Right atrium auricular region (tissue), 2 donors: ENCODE data around the gene ICAM5. TPM values are rescaled to one million over a fixed set of nuclear protein-coding genes. Genes with fewer than 3 reads are reported as not detected.

Source experiments
- DNase-seq: peaks from one replicate; pipeline ENCODE4 v3.0.0-alpha.2; 2019; ENCODE audit warnings: low spot score
- H3K27ac ChIP-seq, 2 donors: fragments of 200-600 bp; sonication (generic); 1 replicate in 1 of 2; 2 replicates in 1 of 2; pipeline ENCODE4 v1.5.1; 2016 to 2019
- H3K27me3 ChIP-seq, 2 donors: fragments of 200-600 bp; sonication (generic); one replicate each; pipeline versions ENCODE4 v1.5.1 to v1.6.0; 2017 to 2019
- H3K36me3 ChIP-seq: fragments of 200-600 bp; sonication (generic); one replicate; pipeline ENCODE4 v1.5.1; 2016
- H3K4me1 ChIP-seq, 2 donors: fragments of 200-600 bp; sonication (generic); one replicate each; pipeline versions ENCODE4 v1.5.1 to v1.6.0; 2017 to 2019
- H3K4me3 ChIP-seq, 2 donors: fragments of 200-600 bp; sonication (generic); 1 replicate in 1 of 2; 2 replicates in 1 of 2; pipeline ENCODE4 v1.5.1; 2017 to 2019; ENCODE audit warnings: mild to moderate bottlenecking in 1 of 2, moderate library complexity in 1 of 2
- H3K9me3 ChIP-seq, 2 donors: fragments of 200-600 bp; sonication (generic); one replicate each; pipeline ENCODE4 v1.5.1; 2019
- total RNA-seq, 2 donors: library from RNA; depleted of rRNA; stranded (reverse); fragments of >200 nt; gene quantifications; one replicate each; pipeline ENCODE4 v1.1.0, GENCODE V29; 2016
- TF ChIP-seq, protein P1 (sequence below), 2 donors: fragments of 200-600 bp; sonication (generic); IDR thresholded peaks; one replicate each; pipeline ENCODE4 v1.5.1; 2019; ENCODE audit warnings: antibody characterized with exemption in 2 of 2

Gene ICAM5
- total RNA-seq, 2 donors from 2014 or later, result 0.22 to 1.7 TPM

- DNase-seq, result no peak
- no peak within 1 kb of the TSS for H3K27ac ChIP-seq
- TF ChIP-seq, protein P1, sequence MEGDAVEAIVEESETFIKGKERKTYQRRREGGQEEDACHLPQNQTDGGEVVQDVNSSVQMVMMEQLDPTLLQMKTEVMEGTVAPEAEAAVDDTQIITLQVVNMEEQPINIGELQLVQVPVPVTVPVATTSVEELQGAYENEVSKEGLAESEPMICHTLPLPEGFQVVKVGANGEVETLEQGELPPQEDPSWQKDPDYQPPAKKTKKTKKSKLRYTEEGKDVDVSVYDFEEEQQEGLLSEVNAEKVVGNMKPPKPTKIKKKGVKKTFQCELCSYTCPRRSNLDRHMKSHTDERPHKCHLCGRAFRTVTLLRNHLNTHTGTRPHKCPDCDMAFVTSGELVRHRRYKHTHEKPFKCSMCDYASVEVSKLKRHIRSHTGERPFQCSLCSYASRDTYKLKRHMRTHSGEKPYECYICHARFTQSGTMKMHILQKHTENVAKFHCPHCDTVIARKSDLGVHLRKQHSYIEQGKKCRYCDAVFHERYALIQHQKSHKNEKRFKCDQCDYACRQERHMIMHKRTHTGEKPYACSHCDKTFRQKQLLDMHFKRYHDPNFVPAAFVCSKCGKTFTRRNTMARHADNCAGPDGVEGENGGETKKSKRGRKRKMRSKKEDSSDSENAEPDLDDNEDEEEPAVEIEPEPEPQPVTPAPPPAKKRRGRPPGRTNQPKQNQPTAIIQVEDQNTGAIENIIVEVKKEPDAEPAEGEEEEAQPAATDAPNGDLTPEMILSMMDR (IDR thresholded peaks at IDR 0.05), result no peak
- no peaks in the 10 kb centered on the region for H3K36me3 ChIP-seq
- no peak within 1 kb of the TSS for H3K4me3 ChIP-seq
- H3K4me1 ChIP-seq, result peaks cover 0 to 12% of the 10 kb centered on the region in 2 donors
- no peaks in the 10 kb centered on the region for H3K9me3 ChIP-seq
- no peaks in the 10 kb centered on the region for H3K27me3 ChIP-seq
Measured at GRCh38 chr19:10339380-10339960, 49.7 kb downstream of the ICAM5 start, which contains the start of gene ICAM3. ICAM3 (minus strand) TSS chr19:10339624; CDS start chr19:10339614, 10 bp downstream.

GRCh38 chr19:10339977-10340376, 50.2 kb downstream of the ICAM5 start:
- H3K27ac ChIP-seq, result no peak overlapping the region
- TF ChIP-seq, protein P1 (IDR thresholded peaks at IDR 0.05), result no peak
- no peaks in the 10 kb centered on the region for H3K27me3 ChIP-seq
- H3K4me3 ChIP-seq, result no peak overlapping the region
- H3K36me3 ChIP-seq, result no peaks in the 10 kb centered on the region
- H3K4me1 ChIP-seq, result peaks cover 0 to 9% of the 10 kb centered on the region in 2 donors
- no peaks in the 10 kb centered on the region for H3K9me3 ChIP-seq
- no peak for DNase-seq

DNA sequence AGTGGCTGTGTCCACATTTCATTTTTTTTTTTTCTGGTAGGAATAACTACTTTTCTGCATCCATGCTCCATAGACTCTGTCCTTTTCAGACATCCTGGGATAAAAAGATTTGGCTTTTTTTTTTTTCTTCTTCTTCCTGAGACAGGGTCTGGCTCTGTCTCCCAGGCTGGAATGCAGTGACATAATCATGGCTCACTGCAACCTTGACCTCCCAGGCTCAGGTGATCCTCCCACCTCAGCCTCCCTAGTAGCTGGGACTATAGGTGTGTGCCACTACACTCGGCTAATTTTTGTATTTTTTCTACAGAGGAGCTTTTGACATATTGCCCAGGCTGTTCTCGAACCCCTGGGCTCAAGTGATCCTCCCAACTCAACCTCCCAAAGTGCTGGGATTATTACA, 53.7 kb downstream of the ICAM5 start:
- no peaks in the 10 kb centered on the region for H3K4me1 ChIP-seq
- no peaks in the 10 kb centered on the region for H3K36me3 ChIP-seq
- H3K27me3 ChIP-seq, result no peaks in the 10 kb centered on the region
- no peak overlapping the region for H3K27ac ChIP-seq
- TF ChIP-seq, protein P1 (IDR thresholded peaks at IDR 0.05), result no peak
- DNase-seq, result no peak
- H3K4me3 ChIP-seq, result no peak overlapping the region
- no peaks in the 10 kb centered on the region for H3K9me3 ChIP-seq

DNA sequence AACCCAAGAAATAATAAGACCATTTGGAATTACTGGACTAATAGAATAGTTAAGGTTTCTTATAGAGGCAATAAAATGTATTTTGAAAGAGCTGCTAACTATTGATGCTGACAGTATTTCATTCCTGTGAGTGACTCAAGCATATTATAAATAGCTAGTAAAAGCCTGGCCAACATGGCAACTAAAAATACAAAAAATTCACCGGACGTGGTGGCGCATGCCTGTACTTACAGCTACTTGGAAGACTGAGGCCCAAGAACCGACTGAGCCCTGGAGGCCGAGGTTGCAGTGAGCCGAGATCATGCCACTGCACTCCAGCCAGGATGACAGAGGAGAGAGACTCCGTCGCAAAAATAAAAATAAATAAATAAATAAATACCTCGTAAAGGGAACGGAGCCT, 55.0 kb downstream of the ICAM5 start:
- no peak overlapping the region for H3K4me3 ChIP-seq
- no peaks in the 10 kb centered on the region for H3K36me3 ChIP-seq
- TF ChIP-seq, protein P1 (IDR thresholded peaks at IDR 0.05), result no peak
- H3K27me3 ChIP-seq, result no peaks in the 10 kb centered on the region
- H3K9me3 ChIP-seq, result no peaks in the 10 kb centered on the region
- no peaks in the 10 kb centered on the region for H3K4me1 ChIP-seq
- no peak for DNase-seq
- no peak overlapping the region for H3K27ac ChIP-seq

Other genes with a start within 250 kb of the ICAM5 start
- gene SHFL, start 203.6 kb upstream of the ICAM5 start, total RNA-seq, result 10 to 100 TPM; 11.6 to 16.8 TPM
- under 1 TPM in 1 of 2 donors, not detected in 1; 0.31 TPM for gene ANGPTL6, start 187.3 kb upstream of the ICAM5 start, total RNA-seq
- gene PPAN, start 183.6 kb upstream of the ICAM5 start, total RNA-seq, result 10 to 100 TPM; 12.7 to 23.2 TPM
- gene P2RY11, start 178.3 kb upstream of the ICAM5 start, total RNA-seq, result 1 to 10 TPM in 1 of 2 donors, under 1 TPM in 1; 0.30 to 3.9 TPM
- 100 to 1,000 TPM; 163 to 240 TPM for gene EIF3G, start 170.1 kb upstream of the ICAM5 start, total RNA-seq
- gene DNMT1, start 95.0 kb upstream of the ICAM5 start, total RNA-seq, result 10 to 100 TPM; 17.2 to 27.7 TPM
- 10 to 100 TPM in 1 of 2 donors, 1 to 10 TPM in 1; 4.3 to 14.7 TPM for gene S1PR2, start 58.6 kb upstream of the ICAM5 start, total RNA-seq
- gene MRPL4, start 37.7 kb upstream of the ICAM5 start, total RNA-seq, result 10 to 100 TPM; 75.9 to 86.3 TPM
- 10 to 100 TPM; 15.2 to 24.4 TPM for gene ICAM1, start 18.8 kb upstream of the ICAM5 start, total RNA-seq
- gene ICAM4, start 3.0 kb upstream of the ICAM5 start, total RNA-seq, result under 1 TPM in 1 of 2 donors, not detected in 1; 0.55 TPM
- gene ZGLP1, start 19.9 kb downstream of the ICAM5 start, total RNA-seq, result under 1 TPM in 1 of 2 donors, not detected in 1; 0.90 TPM
- 10 to 100 TPM; 12.5 to 20.4 TPM for gene FDX2, start 26.1 kb downstream of the ICAM5 start, total RNA-seq
- gene RAVER1, start 43.6 kb downstream of the ICAM5 start, total RNA-seq, result 10 to 100 TPM; 14.8 to 24.8 TPM
- gene ICAM3, start 49.7 kb downstream of the ICAM5 start, total RNA-seq, result 1 to 10 TPM; 5.3 to 7.1 TPM
- 10 to 100 TPM; 31.7 to 58.8 TPM for gene TYK2, start 90.6 kb downstream of the ICAM5 start, total RNA-seq
- 100 to 1,000 TPM; 130 to 131 TPM for gene CDC37, start 113.6 kb downstream of the ICAM5 start, total RNA-seq
- gene PDE4A, start 130.6 kb downstream of the ICAM5 start, total RNA-seq, result 1 to 10 TPM; 9.4 to 9.9 TPM
- gene KEAP1, start 213.4 kb downstream of the ICAM5 start, total RNA-seq, result 10 to 100 TPM; 52.1 to 64.9 TPM
- under 1 TPM; 0.12 to 0.59 TPM for gene S1PR5, start 227.5 kb downstream of the ICAM5 start, total RNA-seq